Gastroesophageal sphincter (tissue), 4 donors: Measurements from ENCODE around the gene LMF1. TPM values are rescaled to one million over a fixed set of nuclear protein-coding genes. Genes with fewer than 3 reads are reported as not detected.
"Not testable (repeated sequence)": the region's sequence is repeated elsewhere in the genome, so short reads cannot be mapped to it uniquely, and the experiment has no call there.

Experiments used
- ATAC-seq: fragments of 150-250 bp; one replicate; pipeline ENCODE4 v1.9.1; 2016; ENCODE audit warnings: mild to moderate bottlenecking, moderate library complexity
- H3K27ac ChIP-seq, 4 donors: fragments of 200-600 bp; sonication (generic) in 3 of 4; 1 replicate in 3 of 4; 2 replicates in 1 of 4; pipeline ENCODE4 v1.5.1; 2016 to 2019
- H3K27me3 ChIP-seq: fragments of 200-600 bp; sonication (generic); one replicate; pipeline ENCODE4 v1.5.1; 2019
- H3K36me3 ChIP-seq, 2 donors: fragments of 200-600 bp; sonication (generic); one replicate each; pipeline ENCODE4 v1.5.1; 2019; ENCODE audit warnings: control low read depth in 1 of 2
- H3K4me1 ChIP-seq, 3 donors: fragments of 200-600 bp; sonication (generic); 1 replicate in 2 of 3; 2 replicates in 1 of 3; pipeline ENCODE4 v1.5.1; 2016 to 2019; ENCODE audit warnings: control low read depth in 2 of 3
- H3K4me3 ChIP-seq, 2 donors: fragments of 200-600 bp; sonication (generic); one replicate each; pipeline ENCODE4 v1.5.1; 2019; ENCODE audit warnings: mild to moderate bottlenecking in 1 of 2, moderate library complexity in 1 of 2
- H3K9me3 ChIP-seq, 3 donors: fragments of 200-600 bp; sonication (generic); one replicate each; pipeline ENCODE4 v1.5.1; 2017 to 2019; ENCODE audit warnings: control low read depth in 2 of 3
- CTCF ChIP-seq, 4 experiments: fragments of 200-600 bp in 2 of 4; fragments of 450-650 bp in 2 of 4; sonication (generic) in 1 of 4; IDR thresholded peaks; one replicate each; pipeline ENCODE4 v1.5.1; 2017 to 2019; ENCODE audit warnings: antibody characterized with exemption in 4 of 4, mild to moderate bottlenecking in 2 of 4, moderate library complexity in 2 of 4
- EP300 ChIP-seq: sonication (generic); formaldehyde crosslinking; IDR thresholded peaks from one replicate; pipeline ENCODE4 v1.6.1; 2017; ENCODE audit warnings: antibody characterized with exemption, mild to moderate bottlenecking
- POLR2A ChIP-seq, 2 donors: fragments of 450-650 bp; IDR thresholded peaks; one replicate each; pipeline ENCODE4 v1.6.1; 2017; ENCODE audit warnings: antibody characterized with exemption in 2 of 2, mild to moderate bottlenecking in 2 of 2, moderate library complexity in 1 of 2
- POLR2AphosphoS5 ChIP-seq: sonication (generic); formaldehyde crosslinking; IDR thresholded peaks from one replicate; pipeline ENCODE4 v1.6.1; 2017; ENCODE audit warnings: antibody characterized with exemption
- WGBS, 2 donors: methylation state at CpG; one replicate each; pipeline ENCODE4 v1.1.5; 2018; ENCODE audit warnings: low coverage in 1 of 2; 5-methylcytosine and 5-hydroxymethylcytosine counted together
- total RNA-seq, 4 donors: library from RNA; depleted of rRNA; stranded (reverse); fragments of >200 nt; gene quantifications; one replicate each; pipeline ENCODE4 v1.1.0, GENCODE V29; 2016

LMF1 gene
- total RNA-seq, 4 donors from 2014 or later = 13.7 to 57.3 (median 20.9) TPM

GRCh38 chr16:838741-839140 is 132.0 kb downstream of the LMF1 start:
- 86 to 100% methylated on average over 1 to 8 of the region's 14 CpGs for WGBS, 2 donors
- no peak for TF ChIP-seq CTCF (IDR thresholded peaks at IDR 0.05)
- TF ChIP-seq POLR2A (IDR thresholded peaks at IDR 0.05) = no peak
- no peak for TF ChIP-seq POLR2AphosphoS5
- no peak for TF ChIP-seq EP300
- H3K36me3 ChIP-seq = no peaks in the 10 kb centered on the region
- H3K4me1 ChIP-seq = no peaks in the 10 kb centered on the region
- ATAC-seq = no peak
- peaks cover 69% of the 10 kb centered on the region for H3K27me3 ChIP-seq
- H3K4me3 ChIP-seq = no peak overlapping the region
- H3K27ac ChIP-seq = no peak overlapping the region
- H3K9me3 ChIP-seq = peaks cover 0 to 43% (median 0%) of the 10 kb centered on the region in 3 donors

GRCh38 chr16:836822-837221 is 134.0 kb downstream of the LMF1 start:
- ATAC-seq, H3K4me3 ChIP-seq: not testable (repeated sequence)

GRCh38 chr16:836221-836620 is 134.6 kb downstream of the LMF1 start:
- 86 to 90% methylated on average over 3 to 4 of the region's 4 CpGs for WGBS, 2 donors

More at GRCh38 chr16:836822-837221, 134.0 kb downstream of the LMF1 start:
- Histone ChIP-seq H3K9me3 (peaks cover 0 to 51% (median 0%) of the 10 kb centered on the region in 3 donors), H3K27me3 (peaks cover 72% of the 10 kb centered on the region)
- WGBS, 2 donors = 97% methylated on average over 3 of the region's 3 CpGs; no CpG with 5 or more reads in 1 of the 2 donors
- H3K36me3 ChIP-seq, H3K27ac ChIP-seq, H3K4me1 ChIP-seq: not testable (repeated sequence)

GRCh38 chr16:835373-835772 is 135.4 kb downstream of the LMF1 start:
- H3K4me1 ChIP-seq = no peaks in the 10 kb centered on the region
- H3K4me3 ChIP-seq = no peak overlapping the region
- TF ChIP-seq POLR2A (IDR thresholded peaks at IDR 0.05) = no peak
- no peak for TF ChIP-seq CTCF (IDR thresholded peaks at IDR 0.05)
- no peak for TF ChIP-seq POLR2AphosphoS5
- no peak for ATAC-seq
- H3K27ac ChIP-seq = no peak overlapping the region
- no CpG with 5 or more reads among the region's 10 CpGs for WGBS, 2 donors
- peaks cover 70% of the 10 kb centered on the region for H3K27me3 ChIP-seq
- H3K9me3 ChIP-seq = peaks cover 0 to 51% (median 0%) of the 10 kb centered on the region in 3 donors
- no peaks in the 10 kb centered on the region for H3K36me3 ChIP-seq

More at GRCh38 chr16:836221-836620, 134.6 kb downstream of the LMF1 start:
- Histone ChIP-seq H3K9me3 (peaks cover 0 to 51% (median 0%) of the 10 kb centered on the region in 3 donors), H3K27ac (no peak overlapping the region), H3K36me3 (no peaks in the 10 kb centered on the region), H3K4me3 (no peak overlapping the region), H3K4me1 (no peaks in the 10 kb centered on the region), H3K27me3 (peaks cover 72% of the 10 kb centered on the region)
- no peak for ATAC-seq
- no peak for TF ChIP-seq EP300

GRCh38 chr16:833411-833810 is 137.4 kb downstream of the LMF1 start:
- TF ChIP-seq CTCF (IDR thresholded peaks at IDR 0.05) (no peak), POLR2A (IDR thresholded peaks at IDR 0.05) (no peak), POLR2AphosphoS5 (no peak), EP300 (no peak)
- Histone ChIP-seq H3K4me3 (no peak overlapping the region), H3K4me1 (no peaks in the 10 kb centered on the region), H3K27me3 (peaks cover 60% of the 10 kb centered on the region), H3K27ac (no peak overlapping the region), H3K9me3 (peaks cover 0 to 51% (median 0%) of the 10 kb centered on the region in 3 donors), H3K36me3 (no peaks in the 10 kb centered on the region)
- ATAC-seq = no peak
- WGBS, 2 donors = 78 to 100% methylated on average over 1 to 9 of the region's 14 CpGs

DNA sequence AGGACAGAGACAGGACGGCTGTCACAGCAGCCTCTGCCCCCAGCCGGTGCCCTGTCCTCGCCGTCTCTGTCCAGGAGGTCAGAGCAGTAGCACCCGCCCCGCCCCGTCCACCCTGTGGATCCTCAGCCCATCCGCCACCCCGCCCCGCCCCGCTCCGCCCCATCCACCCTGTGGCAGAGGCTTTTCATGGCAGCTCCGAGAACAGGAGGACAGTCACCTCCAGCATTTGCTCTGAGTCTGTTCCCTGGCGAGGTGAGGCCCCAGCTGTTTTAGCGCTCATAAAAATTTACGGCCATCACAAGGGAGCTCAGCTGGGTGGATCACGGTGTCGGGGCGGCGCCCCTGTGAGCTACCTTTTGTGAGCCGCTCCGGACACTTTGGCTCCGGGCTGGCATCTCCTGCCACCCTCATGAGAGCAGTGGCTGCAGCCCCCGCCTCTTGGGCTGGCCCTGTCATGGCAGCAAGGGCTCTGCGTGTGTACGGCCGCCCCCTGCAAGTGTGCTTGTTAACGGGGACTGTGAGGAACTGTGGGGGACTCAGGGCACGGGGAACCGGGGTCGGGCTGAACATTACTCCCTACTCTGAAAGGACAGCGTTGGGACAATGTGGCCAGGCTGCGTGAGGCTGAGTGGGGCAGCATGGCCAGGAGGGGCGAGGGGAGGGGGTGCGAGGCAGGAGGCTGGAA is 138.0 kb downstream of the LMF1 start:
- no peak overlapping the region for H3K4me3 ChIP-seq
- WGBS, 2 donors = 80% methylated on average over 3 of the region's 35 CpGs; no CpG with 5 or more reads in 1 of the 2 donors
- H3K4me1 ChIP-seq = no peaks in the 10 kb centered on the region
- H3K36me3 ChIP-seq = no peaks in the 10 kb centered on the region
- no peak overlapping the region for H3K27ac ChIP-seq
- peaks cover 62% of the 10 kb centered on the region for H3K27me3 ChIP-seq
- TF ChIP-seq POLR2AphosphoS5 (no peak), CTCF (IDR thresholded peaks at IDR 0.05) (no peak), EP300 (no peak), POLR2A (IDR thresholded peaks at IDR 0.05) (no peak)
- ATAC-seq = no peak
- peaks cover 0 to 48% (median 0%) of the 10 kb centered on the region in 3 donors for H3K9me3 ChIP-seq
